HFFc6 (cell line): ENCODE measurements around the gene TTF1. TPM values are rescaled to one million over a fixed set of nuclear protein-coding genes. Genes with fewer than 3 reads are reported as not detected.

ENCODE experiments used
- DNase-seq: peaks from one replicate; pipeline ENCODE4 v3.0.0-alpha.2; 2018
- H3K27ac Mint-ChIP-seq: 2 replicates; pipeline ENCODE4 v1.8.0; 2020; ENCODE audit warnings: mild to moderate bottlenecking, mixed read lengths
- H3K27me3 Mint-ChIP-seq: 2 replicates; pipeline ENCODE4 v1.8.0; 2021; ENCODE audit warnings: mild to moderate bottlenecking, moderate library complexity, mixed read lengths; ENCODE audit not compliant: insufficient read depth
- H3K36me3 Mint-ChIP-seq: 2 replicates; pipeline ENCODE4 v1.8.0; 2021; ENCODE audit warnings: low read depth, mixed read lengths
- H3K4me1 Mint-ChIP-seq: 2 replicates; pipeline ENCODE4 v1.8.0; 2020; ENCODE audit warnings: low read depth, mixed read lengths
- H3K4me3 Mint-ChIP-seq: 2 replicates; pipeline ENCODE4 v1.8.0; 2020; ENCODE audit warnings: mild to moderate bottlenecking, moderate library complexity, mixed read lengths
- H3K9me3 Mint-ChIP-seq: 2 replicates; pipeline ENCODE4 v1.8.0; 2020; ENCODE audit warnings: mild to moderate bottlenecking, mixed read lengths
- CTCF ChIP-seq: fragments of 200-600 bp; sonication (generic); IDR thresholded peaks from 2 replicates; pipeline ENCODE4 v1.5.0; 2021; ENCODE audit warnings: antibody characterized with exemption, mild to moderate bottlenecking
- total RNA-seq, 6 experiments: library from RNA; stranded (reverse); fragmentation: NEBNext Ultra II Directional; extraction: Animal tissue kit (Norgen Biotek cat#: 25700); gene quantifications; 2 replicates in 1 of 6; 3 replicates in 5 of 6; pipeline ENCODE4 v1.2.3, GENCODE V29; 2021

The TTF1 gene
- total RNA-seq, 6 experiments from 2014 or later: 8.5 to 11.7 (median 10.4) TPM

- Mint-ChIP-seq H3K36me3 (no peaks in the 10 kb centered on the region), H3K27me3 (peaks cover 5% of the 10 kb centered on the region), H3K4me1 (peaks cover 5% of the 10 kb centered on the region), H3K4me3 (no peak overlapping the region), H3K27ac (no peak overlapping the region), H3K9me3 (no peaks in the 10 kb centered on the region)
- no peak for TF ChIP-seq CTCF
- no peak for DNase-seq
Observed at GRCh38 chr9:132367613-132368313, 38.9 kb downstream of the TTF1 start.

GRCh38 chr9:132366481-132366880, 40.2 kb downstream of the TTF1 start:
- Mint-ChIP-seq H3K27ac (no peak overlapping the region), H3K4me1 (no peaks in the 10 kb centered on the region), H3K27me3 (peaks cover 5% of the 10 kb centered on the region), H3K9me3 (no peaks in the 10 kb centered on the region), H3K36me3 (no peaks in the 10 kb centered on the region), H3K4me3 (no peak overlapping the region)
- TF ChIP-seq CTCF: no peak
- DNase-seq: no peak

- Mint-ChIP-seq H3K9me3 (no peaks in the 10 kb centered on the region), H3K36me3 (no peaks in the 10 kb centered on the region), H3K27ac (no peak overlapping the region), H3K4me1 (no peaks in the 10 kb centered on the region), H3K27me3 (peaks cover 5% of the 10 kb centered on the region), H3K4me3 (no peak overlapping the region)
- no peak for DNase-seq
- no peak for TF ChIP-seq CTCF
Observed at GRCh38 chr9:132365986-132366385, 40.7 kb downstream of the TTF1 start.

GRCh38 chr9:132364068-132364467, 42.6 kb downstream of the TTF1 start:
- Mint-ChIP-seq H3K36me3 (no peaks in the 10 kb centered on the region), H3K27me3 (peaks cover 3% of the 10 kb centered on the region; the same call in 1 of the 2 replicates), H3K27ac (no peak overlapping the region), H3K4me1 (no peaks in the 10 kb centered on the region), H3K9me3 (no peaks in the 10 kb centered on the region), H3K4me3 (no peak overlapping the region)
- TF ChIP-seq CTCF: no peak
- DNase-seq: no peak

GRCh38 chr9:132357764-132358163, 48.9 kb downstream of the TTF1 start:
- H3K4me3 Mint-ChIP-seq: no peak overlapping the region
- H3K36me3 Mint-ChIP-seq: peaks cover 18% of the 10 kb centered on the region
- no peak for TF ChIP-seq CTCF
- no peaks in the 10 kb centered on the region for H3K27me3 Mint-ChIP-seq
- no peak overlapping the region for H3K27ac Mint-ChIP-seq
- H3K4me1 Mint-ChIP-seq: peaks cover 12% of the 10 kb centered on the region
- no peak for DNase-seq
- no peaks in the 10 kb centered on the region for H3K9me3 Mint-ChIP-seq
